ENCODE data around the gene PTPN7. TPM values are rescaled to one million over a fixed set of nuclear protein-coding genes. Genes with fewer than 3 reads are reported as not detected.

Gene PTPN7
- total RNA-seq, 2 donors from 2014 or later = 4.3 to 6.1 TPM

DNA sequence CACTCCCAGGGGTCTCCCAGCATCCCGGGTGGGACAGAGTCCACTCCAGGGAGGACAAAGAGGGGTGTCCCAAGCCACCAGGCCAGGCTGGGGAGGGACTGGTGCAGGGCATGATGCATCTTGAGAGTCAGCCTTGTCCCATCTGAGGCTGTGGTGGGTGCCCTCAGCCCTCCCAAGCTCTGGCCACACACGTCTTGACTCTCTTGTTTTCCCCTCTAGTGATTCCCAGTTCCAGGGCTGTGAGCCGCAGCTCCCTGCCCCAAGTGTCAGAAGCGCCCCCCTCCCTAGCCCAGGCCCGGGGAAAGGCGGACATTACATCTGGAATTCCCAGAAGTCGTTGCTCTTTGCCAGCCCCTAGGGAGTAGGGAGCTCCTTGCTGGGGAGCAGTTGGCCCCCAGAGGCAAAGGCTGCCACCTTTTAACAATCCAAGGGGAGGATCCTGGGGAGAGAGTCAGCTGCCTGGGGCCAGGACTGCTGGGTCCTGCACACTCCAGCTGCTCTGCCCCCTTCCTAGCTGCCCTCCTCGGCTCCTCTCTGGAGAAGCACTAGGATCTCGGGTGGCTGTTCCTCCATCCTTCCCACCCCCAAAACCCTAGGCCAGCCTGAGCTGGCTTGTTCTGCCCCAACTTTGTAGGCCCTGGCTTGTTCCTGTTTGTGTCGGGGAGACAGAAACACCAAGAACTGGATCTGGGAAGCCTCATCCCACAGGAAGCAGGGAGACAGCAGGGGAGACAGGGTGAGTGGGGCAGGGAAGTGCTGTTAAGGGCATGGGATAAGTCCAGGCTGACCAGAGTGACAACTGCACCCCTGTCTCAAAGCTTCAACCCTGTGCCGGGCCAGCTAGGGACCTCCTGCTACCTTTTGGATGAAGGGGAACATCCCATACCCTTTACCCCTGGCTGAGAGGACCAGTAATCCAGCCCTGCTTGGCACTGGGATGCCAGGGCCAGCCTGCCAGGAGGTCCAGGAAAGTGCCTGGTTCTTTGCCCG lies 3.2 kb upstream of the PTPN7 start:
- TF ChIP-seq, protein P1, sequence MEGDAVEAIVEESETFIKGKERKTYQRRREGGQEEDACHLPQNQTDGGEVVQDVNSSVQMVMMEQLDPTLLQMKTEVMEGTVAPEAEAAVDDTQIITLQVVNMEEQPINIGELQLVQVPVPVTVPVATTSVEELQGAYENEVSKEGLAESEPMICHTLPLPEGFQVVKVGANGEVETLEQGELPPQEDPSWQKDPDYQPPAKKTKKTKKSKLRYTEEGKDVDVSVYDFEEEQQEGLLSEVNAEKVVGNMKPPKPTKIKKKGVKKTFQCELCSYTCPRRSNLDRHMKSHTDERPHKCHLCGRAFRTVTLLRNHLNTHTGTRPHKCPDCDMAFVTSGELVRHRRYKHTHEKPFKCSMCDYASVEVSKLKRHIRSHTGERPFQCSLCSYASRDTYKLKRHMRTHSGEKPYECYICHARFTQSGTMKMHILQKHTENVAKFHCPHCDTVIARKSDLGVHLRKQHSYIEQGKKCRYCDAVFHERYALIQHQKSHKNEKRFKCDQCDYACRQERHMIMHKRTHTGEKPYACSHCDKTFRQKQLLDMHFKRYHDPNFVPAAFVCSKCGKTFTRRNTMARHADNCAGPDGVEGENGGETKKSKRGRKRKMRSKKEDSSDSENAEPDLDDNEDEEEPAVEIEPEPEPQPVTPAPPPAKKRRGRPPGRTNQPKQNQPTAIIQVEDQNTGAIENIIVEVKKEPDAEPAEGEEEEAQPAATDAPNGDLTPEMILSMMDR (IDR thresholded peaks at IDR 0.05) = no peak
- ATAC-seq (ENCODE audit: insufficient number of reproducible peaks, low FRiP score, low read depth) = no peak
- Histone ChIP-seq H3K27ac (no peak overlapping the region), H3K4me1 (ENCODE audit: control insufficient read depth in 1 of 2, low read depth in 2 of 2) (no peaks in the 10 kb centered on the region), H3K9me3 (no peaks in the 10 kb centered on the region), H3K4me3 (no peak overlapping the region), H3K36me3 (no peaks in the 10 kb centered on the region), H3K27me3 (replicated peaks; ENCODE audit: insufficient read depth) (no peaks in the 10 kb centered on the region)
- DNase-seq (ENCODE audit: low spot score) = no peak

DNA sequence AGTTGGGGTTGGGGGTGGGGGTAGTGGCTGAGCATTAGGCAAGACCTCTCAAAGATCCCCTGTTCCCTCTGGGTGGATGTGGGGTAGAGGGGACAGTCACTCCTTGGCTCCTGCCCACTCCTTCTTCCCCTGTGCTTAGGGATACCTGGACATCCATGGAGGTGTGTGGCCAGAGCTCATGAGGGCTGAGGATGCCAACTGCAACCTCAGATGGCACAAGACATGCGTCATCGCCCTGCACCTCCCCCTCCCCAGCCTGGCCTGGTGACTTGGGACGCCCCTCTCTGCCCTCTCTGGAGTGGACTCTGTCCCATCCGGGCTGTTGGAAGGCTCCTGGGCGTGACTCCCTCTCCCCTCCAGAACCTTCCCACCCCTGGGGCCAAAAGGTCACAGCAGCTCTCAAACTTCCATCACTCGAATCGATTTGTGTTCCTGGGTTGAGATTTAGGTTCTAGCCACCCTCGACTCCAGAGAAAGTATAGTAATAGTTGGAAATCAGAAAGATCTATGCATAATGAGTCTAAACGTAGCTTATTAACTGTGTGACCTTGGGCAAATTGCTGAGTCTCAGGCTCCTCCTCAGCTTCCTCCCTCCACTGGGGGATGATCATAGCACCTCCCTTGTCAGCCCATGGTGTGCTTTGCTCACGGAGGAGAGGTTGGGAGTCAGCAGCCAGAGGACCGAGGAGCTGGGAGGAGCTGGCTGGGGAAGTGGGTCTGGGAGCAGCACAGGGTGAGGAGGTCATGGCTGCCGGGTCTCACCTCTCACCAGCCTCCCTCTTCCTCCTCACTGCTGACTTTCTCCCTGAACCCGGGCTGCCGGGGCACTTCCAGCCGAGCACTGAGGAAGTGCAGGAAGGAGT lies 2.2 kb upstream of the PTPN7 start:
- H3K4me1 ChIP-seq (ENCODE audit: control insufficient read depth in 1 of 2, low read depth in 2 of 2) = no peaks in the 10 kb centered on the region

DNA sequence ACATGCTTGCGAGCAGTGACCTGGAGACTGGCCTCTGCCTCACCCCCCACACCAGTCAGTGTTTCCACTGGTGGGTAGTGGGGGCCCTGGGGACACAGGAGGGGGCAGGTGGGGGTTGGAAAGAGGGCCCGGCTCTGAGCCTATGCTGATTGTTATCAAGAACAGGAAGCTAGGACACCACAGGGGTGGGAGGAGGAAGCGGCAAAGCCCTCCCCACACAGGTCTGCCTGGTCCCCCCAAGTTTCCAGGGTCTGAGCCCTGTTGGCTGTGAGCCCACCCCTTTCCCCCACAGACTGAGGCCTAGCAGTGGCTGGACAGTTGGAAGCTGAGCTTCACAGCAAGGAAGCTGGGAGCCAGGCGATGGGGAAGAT lies 1.6 kb upstream of the PTPN7 start:
- Histone ChIP-seq H3K27ac (no peak overlapping the region), H3K36me3 (no peaks in the 10 kb centered on the region), H3K9me3 (no peaks in the 10 kb centered on the region), H3K27me3 (replicated peaks; ENCODE audit: insufficient read depth) (no peaks in the 10 kb centered on the region), H3K4me3 (no peak overlapping the region), H3K4me1 (ENCODE audit: control insufficient read depth in 1 of 2, low read depth in 2 of 2) (no peaks in the 10 kb centered on the region)
- TF ChIP-seq, protein P1 (IDR thresholded peaks at IDR 0.05) = no peak
- DNase-seq (ENCODE audit: low spot score) = no peak
- ATAC-seq (ENCODE audit: insufficient number of reproducible peaks, low FRiP score, low read depth) = no peak

More for the DNA sequence above, 2.2 kb upstream of the PTPN7 start:
- Histone ChIP-seq H3K4me3 (no peak overlapping the region), H3K36me3 (no peaks in the 10 kb centered on the region), H3K27me3 (replicated peaks; ENCODE audit: insufficient read depth) (no peaks in the 10 kb centered on the region), H3K27ac (no peak overlapping the region), H3K9me3 (no peaks in the 10 kb centered on the region)
- TF ChIP-seq, protein P1 (IDR thresholded peaks at IDR 0.05) = no peak
- DNase-seq (ENCODE audit: low spot score) = no peak
- no peak for ATAC-seq (ENCODE audit: insufficient number of reproducible peaks, low FRiP score, low read depth)

DNA sequence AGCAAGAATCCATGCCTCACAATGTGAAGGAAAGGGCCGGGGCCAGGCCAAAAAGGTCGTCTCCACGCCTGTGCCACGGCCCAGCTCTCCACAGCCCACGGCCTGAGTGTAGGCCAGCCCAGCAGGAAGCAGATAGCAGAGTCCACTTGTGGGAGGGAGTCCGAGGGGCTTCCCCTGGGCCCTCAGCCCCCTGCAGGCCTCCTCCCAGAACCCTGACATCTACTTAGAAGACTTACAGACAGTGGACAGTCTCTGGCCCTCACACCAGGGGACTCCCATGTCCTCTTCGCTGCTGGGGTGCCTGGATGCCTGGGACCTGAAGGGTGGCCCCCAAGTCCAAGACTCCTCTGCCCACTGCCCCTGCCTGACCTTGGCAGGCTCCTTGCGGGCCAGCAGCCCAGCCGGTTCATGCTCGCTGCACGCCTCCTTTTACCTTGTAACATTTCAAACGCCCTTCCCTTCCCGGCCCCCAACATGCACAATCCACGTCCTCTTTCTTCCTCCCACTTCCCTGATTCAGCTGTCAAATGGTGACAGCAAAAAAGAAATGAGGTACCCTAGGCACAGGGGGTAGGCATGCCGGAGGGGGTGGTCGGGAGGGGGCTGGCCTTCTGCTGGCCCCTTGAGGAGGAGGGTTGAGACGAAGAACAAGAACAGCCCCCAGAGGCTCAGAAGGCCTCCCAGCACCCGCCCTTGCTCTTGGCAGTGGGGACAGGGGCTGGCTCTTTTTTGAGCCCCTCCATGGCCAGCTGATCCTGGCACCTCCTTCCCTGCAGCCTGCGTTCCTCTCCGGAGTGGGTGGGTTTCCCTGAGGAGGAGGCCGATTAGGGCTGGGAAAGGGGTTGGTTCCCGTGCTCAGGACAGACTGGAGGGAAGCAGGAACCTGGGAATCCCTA lies 997 bp upstream of the PTPN7 start:
- Histone ChIP-seq H3K9me3 (no peaks in the 10 kb centered on the region), H3K4me3 (no peak overlapping the region), H3K27ac (no peak overlapping the region), H3K36me3 (no peaks in the 10 kb centered on the region), H3K4me1 (ENCODE audit: control insufficient read depth in 1 of 2, low read depth in 2 of 2) (no peaks in the 10 kb centered on the region), H3K27me3 (replicated peaks; ENCODE audit: insufficient read depth) (no peaks in the 10 kb centered on the region)
- TF ChIP-seq, protein P1 (IDR thresholded peaks at IDR 0.05) = no peak
- no peak for DNase-seq (ENCODE audit: low spot score)
- ATAC-seq (ENCODE audit: insufficient number of reproducible peaks, low FRiP score, low read depth) = no peak
